CD14-positive monocyte (primary cell): ENCODE results near the gene GRWD1. TPM values are rescaled to one million over a fixed set of nuclear protein-coding genes. Genes with fewer than 3 reads are reported as not detected.

Source experiments
- DNase-seq, 3 donors: peaks; one replicate each; pipeline ENCODE4 v3.0.0-alpha.2; 2011 to 2022
- H2AFZ ChIP-seq: 2 replicates; pipeline ENCODE4 v1.6.0; 2012; ENCODE audit warnings: mild to moderate bottlenecking, low read depth, low read length, inconsistent platforms; ENCODE audit not compliant: insufficient read depth, poor library complexity, severe bottlenecking
- H3K27ac ChIP-seq, 2 donors: 1 replicate in 1 of 2; 2 replicates in 1 of 2; pipeline ENCODE4 v1.5.1; 2012 to 2013; ENCODE audit warnings: low read length in 2 of 2, control low read depth in 1 of 2, inconsistent platforms in 1 of 2, low read depth in 1 of 2, mild to moderate bottlenecking in 1 of 2
- H3K27me3 ChIP-seq, 2 donors: one replicate each; pipeline versions ENCODE4 v1.6.0 to v1.6.1; 2011 to 2013; ENCODE audit warnings: low read length in 2 of 2; ENCODE audit not compliant: control insufficient read depth in 2 of 2, insufficient read depth in 2 of 2
- H3K36me3 ChIP-seq, 2 donors: replicated peaks in 1 of 2; 1 replicate in 1 of 2; 2 replicates in 1 of 2; pipeline versions ENCODE4 v1.5.1 to v1.6.1; 2012 to 2013; ENCODE audit warnings: low read length in 2 of 2, control low read depth in 1 of 2, inconsistent platforms in 1 of 2, mild to moderate bottlenecking in 1 of 2; ENCODE audit not compliant: insufficient read depth in 2 of 2, control insufficient read depth in 1 of 2
- H3K4me1 ChIP-seq, 2 donors: 1 replicate in 1 of 2; 2 replicates in 1 of 2; pipeline versions ENCODE4 v1.5.1 to v1.6.1; 2012 to 2013; ENCODE audit warnings: low read length in 2 of 2, control low read depth in 1 of 2, inconsistent platforms in 1 of 2, mild to moderate bottlenecking in 1 of 2, moderate library complexity in 1 of 2; ENCODE audit not compliant: insufficient read depth in 2 of 2, control insufficient read depth in 1 of 2
- H3K4me2 ChIP-seq: replicated peaks from 2 replicates; pipeline ENCODE3; 2012; ENCODE audit warnings: low read length, moderate library complexity, mild to moderate bottlenecking; ENCODE audit not compliant: poor library complexity, severe bottlenecking; ENCODE audit errors: extremely low read depth
- H3K4me3 ChIP-seq, 3 experiments: fragments of 200-600 bp in 1 of 3; sonication (generic) in 1 of 3; replicated peaks in 1 of 3; 1 replicate in 2 of 3; 2 replicates in 1 of 3; pipeline ENCODE4 v1.5.1; 2011 to 2013; ENCODE audit warnings: low read length in 3 of 3, mild to moderate bottlenecking in 3 of 3, control low read depth in 2 of 3, low read depth in 2 of 3, inconsistent platforms in 1 of 3, moderate library complexity in 1 of 3
- H3K79me2 ChIP-seq: 2 replicates; pipeline ENCODE4 v1.6.0; 2012; ENCODE audit warnings: mild to moderate bottlenecking, control low read depth, inconsistent platforms, low read length, moderate library complexity; ENCODE audit not compliant: insufficient read depth
- H3K9ac ChIP-seq: 2 replicates; pipeline ENCODE4 v1.6.0; 2017; ENCODE audit warnings: low read length, mild to moderate bottlenecking; ENCODE audit not compliant: insufficient read depth, poor library complexity, severe bottlenecking
- H3K9me3 ChIP-seq, 2 donors: replicated peaks in 1 of 2; 1 replicate in 1 of 2; 2 replicates in 1 of 2; pipeline versions ENCODE4 v1.5.1 to v1.6.1; 2012 to 2013; ENCODE audit warnings: low read length in 2 of 2, control low read depth in 1 of 2; ENCODE audit not compliant: control insufficient read depth in 1 of 2, insufficient read depth in 1 of 2
- H4K20me1 ChIP-seq: 2 replicates; pipeline ENCODE4 v1.6.0; 2012; ENCODE audit warnings: mild to moderate bottlenecking, low read length, control low read depth, moderate library complexity; ENCODE audit not compliant: insufficient read depth
- H3K27ac Mint-ChIP-seq, 7 donors: one replicate each; pipeline ENCODE4 v1.8.0; 2020; ENCODE audit warnings: mild to moderate bottlenecking in 7 of 7, mixed read lengths in 7 of 7, moderate library complexity in 6 of 7, inconsistent platforms in 2 of 7
- H3K27me3 Mint-ChIP-seq, 3 donors: one replicate each; pipeline ENCODE4 v1.8.0; 2021 to 2022; ENCODE audit warnings: low read depth in 3 of 3, mild to moderate bottlenecking in 3 of 3, mixed read lengths in 3 of 3, moderate library complexity in 3 of 3, inconsistent platforms in 1 of 3
- H3K36me3 Mint-ChIP-seq, 2 donors: one replicate each; pipeline ENCODE4 v1.8.0; 2020; ENCODE audit warnings: mixed read lengths in 2 of 2, inconsistent platforms in 1 of 2, mild to moderate bottlenecking in 1 of 2
- H3K4me1 Mint-ChIP-seq: one replicate; pipeline ENCODE4 v1.8.0; 2020; ENCODE audit warnings: mild to moderate bottlenecking, mixed read lengths
- H3K4me3 Mint-ChIP-seq, 2 donors: one replicate each; pipeline ENCODE4 v1.8.0; 2020; ENCODE audit warnings: mild to moderate bottlenecking in 2 of 2, mixed read lengths in 2 of 2, moderate library complexity in 1 of 2
- H3K9me3 Mint-ChIP-seq, 7 donors: one replicate each; pipeline ENCODE4 v1.8.0; 2020 to 2022; ENCODE audit warnings: mixed read lengths in 7 of 7, mild to moderate bottlenecking in 6 of 7, moderate library complexity in 6 of 7, inconsistent platforms in 2 of 7
- CTCF ChIP-seq: fragments of 200-600 bp; IDR thresholded peaks from one replicate; pipeline ENCODE4 v1.8.0; 2022; ENCODE audit warnings: antibody characterized with exemption, mild to moderate bottlenecking
- WGBS: methylation state at CpG from one replicate; pipeline ENCODE4 v1.1.5; 2013; ENCODE audit warnings: missing lambda C conversion rate; ENCODE audit not compliant: insufficient coverage; 5-methylcytosine and 5-hydroxymethylcytosine counted together
- intact Hi-C, 2 donors: fragments of 100-400 bp; cut with micrococcal nuclease; formaldehyde crosslinking; loops; one replicate each; pipeline versions ENCODE4 v1.15.0 to v1.15.1; 2023
- polyA plus RNA-seq, 3 donors: library from polyadenylated mRNA; depleted of rRNA in 1 of 3; unstranded in 2 of 3; stranded (reverse) in 1 of 3; fragments of 300-500 nt in 2 of 3; fragments of >200 nt in 1 of 3; fragmentation: Illumina TruSeq in 2 of 3; gene quantifications; 1 replicate in 2 of 3; 2 replicates in 1 of 3; pipeline ENCODE4 v1.2.3, GENCODE V29; 2012 to 2021

Gene GRWD1
- polyA plus RNA-seq, 3 donors = 3.7 to 13.9 (median 10.0) TPM

GRCh38 chr19:48461982-48462655 is 16.3 kb downstream of the GRWD1 start:
- no peak overlapping the region for H3K27ac Mint-ChIP-seq
- WGBS = 95% methylated on average over 52 of the region's 62 CpGs

GRCh38 chr19:48465215-48465614 is 19.4 kb downstream of the GRWD1 start:
- H3K4me1 Mint-ChIP-seq = peaks cover 13% of the 10 kb centered on the region
- Histone ChIP-seq H3K9ac (no peak overlapping the region), H3K36me3 (peaks cover 0 to under 1% of the 10 kb centered on the region in 2 donors), H3K4me3 (no peak overlapping the region), H3K4me1 (peaks cover 10 to 15% of the 10 kb centered on the region in 2 donors), H4K20me1 (peaks cover 10% of the 10 kb centered on the region), H3K79me2 (peaks cover 8% of the 10 kb centered on the region), H2AFZ (no peak overlapping the region), H3K4me2 (no peak overlapping the region), H3K27ac (no peak overlapping the region), H3K9me3 (no peaks in the 10 kb centered on the region), H3K27me3 (no peaks in the 10 kb centered on the region)
- peaks cover 3 to 11% of the 10 kb centered on the region in 2 donors for H3K36me3 Mint-ChIP-seq
- intact Hi-C loops = no loop called here
- no peak for DNase-seq
- no peak for TF ChIP-seq CTCF
- H3K9me3 Mint-ChIP-seq = peaks cover 0 to 4% (median 0%) of the 10 kb centered on the region in 7 donors
- H3K27ac Mint-ChIP-seq = no peak overlapping the region
- H3K4me3 Mint-ChIP-seq = no peak overlapping the region
- WGBS = no CpG with 5 or more reads among the region's 1 CpG
- H3K27me3 Mint-ChIP-seq = peaks cover 1 to 2% (median 1%) of the 10 kb centered on the region in 3 donors

More at GRCh38 chr19:48461982-48462655, 16.3 kb downstream of the GRWD1 start:
- H3K9me3 ChIP-seq = no peaks in the 10 kb centered on the region
- no peaks in the 10 kb centered on the region for H3K27me3 ChIP-seq
- no peak for DNase-seq
- no peak overlapping the region for H2AFZ ChIP-seq
- no peak for TF ChIP-seq CTCF
- H3K4me2 ChIP-seq = no peak overlapping the region
- Mint-ChIP-seq H3K9me3 (peaks cover 0 to 4% (median 0%) of the 10 kb centered on the region in 7 donors), H3K36me3 (peaks cover 6 to 13% of the 10 kb centered on the region in 2 donors), H3K4me1 (no peaks in the 10 kb centered on the region), H3K4me3 (no peak overlapping the region), H3K27me3 (peaks cover 0 to 2% (median 1%) of the 10 kb centered on the region in 3 donors)
- intact Hi-C loops = no loop called here
- H3K4me3 ChIP-seq = no peak overlapping the region
- H3K4me1 ChIP-seq = no peaks in the 10 kb centered on the region
- H3K36me3 ChIP-seq = peaks cover 2 to 7% of the 10 kb centered on the region in 2 donors
- no peaks in the 10 kb centered on the region for H3K79me2 ChIP-seq
- no peaks in the 10 kb centered on the region for H4K20me1 ChIP-seq
- H3K9ac ChIP-seq = no peak overlapping the region
- H3K27ac ChIP-seq = no peak overlapping the region
